B cell (primary cell): ENCODE measurements around the gene STIL. TPM values are rescaled to one million over a fixed set of nuclear protein-coding genes. Genes with fewer than 3 reads are reported as not detected.

Source experiments
- ATAC-seq: fragments of 200-7000 bp; cut with Tn5 transposase; one replicate; pipeline ENCODE4 v1.10.0; 2021; ENCODE audit warnings: low read depth, mild to moderate bottlenecking, moderate number of reproducible peaks, moderate library complexity
- CTCF ChIA-PET: fragments of 350-600 bp; sonication (Branson Sonifier 250); formaldehyde crosslinking; loops from one replicate; lab custom pipeline; 2021; ENCODE audit warnings: antibody characterized with exemption, inconsistent platforms; lab: Charles Lee
- POLR2A ChIA-PET: fragments of 350-600 bp; sonication (Branson Sonifier 250); formaldehyde crosslinking; loops from one replicate; lab custom pipeline; 2021; ENCODE audit warnings: antibody characterized with exemption; lab: Charles Lee
- DNase-seq: peaks from one replicate; pipeline ENCODE4 v3.0.0; 2013
- H2AFZ ChIP-seq: 2 replicates; pipeline ENCODE4 v1.6.1; 2012; ENCODE audit warnings: mild to moderate bottlenecking, low read depth, low read length; ENCODE audit not compliant: insufficient read depth, poor library complexity, severe bottlenecking
- H3K27ac ChIP-seq, 2 donors: 1 replicate in 1 of 2; 2 replicates in 1 of 2; pipeline ENCODE4 v1.5.1; 2012 to 2013; ENCODE audit warnings: low read length in 2 of 2, mild to moderate bottlenecking in 2 of 2, moderate library complexity in 1 of 2
- H3K27me3 ChIP-seq, 4 experiments: fragments of 200-600 bp in 1 of 4; sonication (generic) in 1 of 4; replicated peaks in 1 of 4; 1 replicate in 2 of 4; 2 replicates in 2 of 4; pipeline versions ENCODE4 v1.6.1 to v1.7.0; 2013 to 2016; ENCODE audit warnings: low read length in 3 of 4, mild to moderate bottlenecking in 2 of 4, mixed read lengths in 1 of 4, moderate library complexity in 1 of 4; ENCODE audit not compliant: insufficient read depth in 4 of 4, control insufficient read depth in 3 of 4; ENCODE audit errors: control extremely low read depth in 1 of 4
- H3K36me3 ChIP-seq, 2 experiments: replicated peaks in 1 of 2; 1 replicate in 1 of 2; 2 replicates in 1 of 2; pipeline versions ENCODE4 v1.6.1 to v1.7.1; 2013; ENCODE audit warnings: low read length in 1 of 2; ENCODE audit not compliant: insufficient read depth in 2 of 2, control insufficient read depth in 1 of 2; ENCODE audit errors: control extremely low read depth in 1 of 2, extremely low read depth in 1 of 2
- H3K4me1 ChIP-seq, 2 donors: fragments of 200-600 bp in 1 of 2; sonication (generic) in 1 of 2; 1 replicate in 1 of 2; 2 replicates in 1 of 2; pipeline versions ENCODE4 v1.5.1 to v1.6.1; 2013 to 2017; ENCODE audit warnings: low read length in 2 of 2; ENCODE audit not compliant: control insufficient read depth in 2 of 2, insufficient read depth in 2 of 2
- H3K4me2 ChIP-seq: replicated peaks from 2 replicates; pipeline ENCODE3; 2012; ENCODE audit warnings: mild to moderate bottlenecking, low read depth, low read length; ENCODE audit not compliant: poor library complexity, severe bottlenecking
- H3K4me3 ChIP-seq, 5 experiments: fragments of 200-600 bp in 1 of 5; sonication (generic) in 1 of 5; 1 replicate in 3 of 5; 2 replicates in 2 of 5; pipeline versions ENCODE4 v1.5.1 to v1.7.0; 2011 to 2016; ENCODE audit warnings: low read length in 4 of 5, mild to moderate bottlenecking in 4 of 5, low read depth in 2 of 5, control low read depth in 1 of 5, moderate library complexity in 1 of 5; ENCODE audit not compliant: insufficient read depth in 1 of 5; ENCODE audit errors: control extremely low read depth in 1 of 5, extremely low read depth in 1 of 5
- H3K79me2 ChIP-seq: fragments of 200-600 bp; sonication (generic); one replicate; pipeline ENCODE4 v1.6.0; 2016; ENCODE audit warnings: low read length; ENCODE audit not compliant: control insufficient read depth, insufficient read depth
- H3K9ac ChIP-seq: fragments of 200-600 bp; sonication (generic); 2 replicates; pipeline ENCODE4 v1.6.1; 2017; ENCODE audit warnings: mild to moderate bottlenecking, low read length, moderate library complexity
- H3K9me3 ChIP-seq, 3 donors: one replicate each; pipeline versions ENCODE4 v1.6.1 to v1.7.1; 2013; ENCODE audit warnings: low read length in 2 of 3; ENCODE audit not compliant: control insufficient read depth in 2 of 3, insufficient read depth in 1 of 3; ENCODE audit errors: control extremely low read depth in 1 of 3
- H4K20me1 ChIP-seq: 2 replicates; pipeline ENCODE4 v1.6.0; 2012; ENCODE audit warnings: mild to moderate bottlenecking, low read length; ENCODE audit not compliant: insufficient read depth, control insufficient read depth, poor library complexity, severe bottlenecking
- H3K27ac Mint-ChIP-seq: one replicate; pipeline ENCODE4 v1.8.0; 2021; ENCODE audit warnings: mixed read lengths
- H3K27me3 Mint-ChIP-seq: one replicate; pipeline ENCODE4 v1.8.0; 2021; ENCODE audit warnings: mixed read lengths
- H3K4me1 Mint-ChIP-seq: one replicate; pipeline ENCODE4 v1.8.0; 2021; ENCODE audit warnings: mixed read lengths
- H3K4me3 Mint-ChIP-seq: one replicate; pipeline ENCODE4 v1.8.0; 2021; ENCODE audit warnings: mixed read lengths
- H3K9me3 Mint-ChIP-seq: one replicate; pipeline ENCODE4 v1.8.0; 2022; ENCODE audit warnings: mixed read lengths; ENCODE audit not compliant: insufficient read depth
- CTCF ChIP-seq: fragments of 200-600 bp; IDR thresholded peaks from one replicate; pipeline ENCODE4 v1.8.0; 2022; ENCODE audit warnings: antibody characterized with exemption, mild to moderate bottlenecking
- EZH2 ChIP-seq: IDR thresholded peaks from 2 replicates; pipeline ENCODE4 v1.6.1; 2012; ENCODE audit warnings: borderline replicate concordance, low read depth, mild to moderate bottlenecking, moderate library complexity, low read length; ENCODE audit not compliant: insufficient read depth, poor library complexity, severe bottlenecking
- WGBS: methylation state at CpG from one replicate; pipeline ENCODE4 v1.1.5; 2013; ENCODE audit warnings: missing lambda C conversion rate; ENCODE audit not compliant: insufficient coverage; 5-methylcytosine and 5-hydroxymethylcytosine counted together
- intact Hi-C: fragments of 100-400 bp; cut with micrococcal nuclease; formaldehyde crosslinking; loops from one replicate; pipeline ENCODE4 v1.10.0; 2022
- polyA plus RNA-seq: library from polyadenylated mRNA; depleted of rRNA; stranded (reverse); fragments of >200 nt; gene quantifications from 2 replicates; pipeline ENCODE4 v1.2.3, GENCODE V29; 2012
- total RNA-seq, 2 donors: library from RNA; stranded (reverse); fragments of 120-200 nt in 1 of 2; gene quantifications; 1 replicate in 1 of 2; 2 replicates in 1 of 2; pipeline versions ENCODE4 v1.2.3 to v1.2.4, GENCODE V29; 2013 to 2022

Gene STIL
- total and polyA plus RNA-seq, 2 donors (not counting 1 experiment from before 2014, with no cell fraction given): 0.79 to 1.8 TPM

GRCh38 chr1:47252369-47252768, 61.6 kb downstream of the STIL start:
- intact Hi-C loops: no loop called here

GRCh38 chr1:47249755-47250154, 64.2 kb downstream of the STIL start:
- no peaks in the 10 kb centered on the region for H3K9me3 ChIP-seq
- TF ChIP-seq EZH2 (no peak), CTCF (no peak)
- H3K27me3 ChIP-seq: no peaks in the 10 kb centered on the region
- DNase-seq (no peak), ATAC-seq (no peak)
- no peak overlapping the region for H3K4me3 ChIP-seq
- H3K4me1 Mint-ChIP-seq: no peaks in the 10 kb centered on the region
- peaks cover 3% of the 10 kb centered on the region for H3K27me3 Mint-ChIP-seq
- H2AFZ ChIP-seq: no peak overlapping the region
- no peak overlapping the region for H3K27ac Mint-ChIP-seq
- no peak overlapping the region for H3K27ac ChIP-seq
- ChIA-PET CTCF (no interaction called here), POLR2A (no interaction called here)
- no peak overlapping the region for H3K4me3 Mint-ChIP-seq
- no CpG with 5 or more reads among the region's 3 CpGs for WGBS
- no peaks in the 10 kb centered on the region for H4K20me1 ChIP-seq
- no peak overlapping the region for H3K4me2 ChIP-seq
- H3K79me2 ChIP-seq: no peaks in the 10 kb centered on the region
- H3K9me3 Mint-ChIP-seq: no peaks in the 10 kb centered on the region
- intact Hi-C loops: no loop called here
- H3K36me3 ChIP-seq: peaks cover 0 to 2% of the 10 kb centered on the region in 2 experiments
- no peak overlapping the region for H3K9ac ChIP-seq
- no peaks in the 10 kb centered on the region for H3K4me1 ChIP-seq

More at GRCh38 chr1:47252369-47252768, 61.6 kb downstream of the STIL start:
- Histone ChIP-seq H3K9ac (no peak overlapping the region), H4K20me1 (no peaks in the 10 kb centered on the region), H3K4me2 (no peak overlapping the region), H3K4me1 (no peaks in the 10 kb centered on the region), H3K36me3 (peaks cover 0 to 2% of the 10 kb centered on the region in 2 experiments), H3K4me3 (no peak overlapping the region), H3K27me3 (no peaks in the 10 kb centered on the region), H2AFZ (no peak overlapping the region), H3K9me3 (no peaks in the 10 kb centered on the region), H3K79me2 (no peaks in the 10 kb centered on the region), H3K27ac (no peak overlapping the region)
- WGBS: no CpG with 5 or more reads among the region's 1 CpG
- ChIA-PET CTCF (interaction anchor here (0.5 to 2.1 kb wide), 4 partner anchors 9 to 21 kb away, joined by 3 to 9 read pairs (median 3); no protein-coding TSS in a partner anchor), POLR2A (no interaction called here)
- no peak for ATAC-seq
- TF ChIP-seq CTCF (no peak), EZH2 (no peak)
- H3K27me3 Mint-ChIP-seq: no peaks in the 10 kb centered on the region
- no peak overlapping the region for H3K4me3 Mint-ChIP-seq
- DNase-seq: no peak
- no peaks in the 10 kb centered on the region for H3K9me3 Mint-ChIP-seq
- no peaks in the 10 kb centered on the region for H3K4me1 Mint-ChIP-seq
- H3K27ac Mint-ChIP-seq: no peak overlapping the region
